HCEC 1CT (cell line): ENCODE data around the gene ULK2.
A peak's percentile ranks its signal among the peaks of the same experiment; 100 is the strongest.

Source experiments
- DNase-seq: peaks from one replicate; pipeline ENCODE4 v3.0.0-alpha.2; 2017

The ULK2 gene

GRCh38 chr17:19744922-19745757 is 122.6 kb downstream of the ULK2 start:
- peak; percentile 19 for DNase-seq

DNA sequence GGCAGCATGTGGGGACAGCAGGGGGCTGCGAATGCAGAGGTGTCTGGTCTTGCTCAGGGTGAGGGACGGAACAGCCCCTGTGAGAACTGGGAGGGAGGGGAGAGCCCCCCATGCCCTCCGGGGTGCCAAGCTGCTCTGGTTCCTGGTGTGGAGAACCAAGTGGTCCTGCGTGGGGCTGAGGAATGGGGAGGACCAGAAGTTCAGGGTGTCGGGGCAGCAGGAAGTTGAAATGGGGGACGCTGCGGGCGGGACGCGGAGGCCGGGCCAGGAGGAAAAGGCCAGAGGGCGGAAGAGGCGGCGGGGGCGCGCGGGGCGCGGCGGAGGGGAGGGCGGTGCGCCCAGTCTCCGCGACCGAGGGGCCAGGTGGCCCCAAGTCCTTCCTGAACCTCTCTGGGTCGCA is 123.2 kb downstream of the ULK2 start:
- DNase-seq = no peak

GRCh38 chr17:19743101-19744100 is 124.3 kb downstream of the ULK2 start:
- DNase-seq = no peak

DNA sequence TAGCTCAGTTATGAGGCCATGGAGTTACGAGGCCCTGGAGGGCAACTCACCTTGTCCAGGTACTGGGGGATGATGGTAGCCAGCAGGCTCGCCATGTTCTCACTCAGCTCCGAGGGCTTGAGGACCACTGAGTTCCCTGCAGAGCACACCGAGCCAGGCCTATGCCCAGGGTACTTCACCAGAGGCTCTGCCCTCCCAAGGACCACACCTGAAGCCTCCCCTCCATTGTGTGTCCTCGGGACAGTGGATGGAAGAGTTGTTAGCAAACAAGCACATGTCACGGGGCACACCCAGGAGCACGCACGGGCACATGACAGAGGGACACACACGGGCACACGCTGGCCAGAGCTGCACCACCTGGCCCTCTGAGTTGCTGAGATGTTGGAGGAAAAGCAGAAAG is 125.2 kb downstream of the ULK2 start:
- DNase-seq = no peak

DNA sequence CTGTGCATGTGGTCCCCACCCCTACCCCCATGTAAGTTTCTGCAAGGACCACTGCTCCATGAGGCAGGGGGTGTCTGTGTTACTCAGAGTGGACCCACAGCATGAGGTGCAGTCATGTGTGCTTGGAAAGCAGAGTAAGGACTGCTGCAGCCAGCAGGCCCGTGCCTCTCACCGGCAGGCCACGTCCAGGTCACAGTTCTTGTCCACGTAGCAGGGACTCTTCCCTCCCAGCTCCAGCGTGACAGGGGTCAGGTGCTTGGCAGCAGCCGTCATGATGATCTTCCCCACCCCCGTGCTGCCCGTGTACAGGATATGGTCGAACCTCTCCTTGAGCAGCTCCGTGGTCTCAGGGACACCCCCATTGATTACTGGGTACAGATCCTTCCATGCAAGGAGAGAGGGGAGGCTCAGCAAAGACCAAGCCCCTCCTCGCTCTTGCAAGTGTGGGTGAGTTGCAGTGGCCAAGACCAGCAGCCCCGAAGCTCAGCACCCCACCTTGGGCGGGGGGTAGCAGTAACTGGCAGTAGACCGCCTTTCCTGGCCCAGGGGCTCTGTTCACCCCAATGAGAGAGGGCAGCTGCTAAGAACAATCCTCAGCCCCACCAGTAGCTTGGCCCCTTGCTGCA is 125.8 kb downstream of the ULK2 start:
- no peak for DNase-seq

- no peak for DNase-seq
Measured at GRCh38 chr17:19740933-19741332, 126.8 kb downstream of the ULK2 start.

- no peak for DNase-seq
Measured at GRCh38 chr17:19739241-19740201, 128.2 kb downstream of the ULK2 start.

DNA sequence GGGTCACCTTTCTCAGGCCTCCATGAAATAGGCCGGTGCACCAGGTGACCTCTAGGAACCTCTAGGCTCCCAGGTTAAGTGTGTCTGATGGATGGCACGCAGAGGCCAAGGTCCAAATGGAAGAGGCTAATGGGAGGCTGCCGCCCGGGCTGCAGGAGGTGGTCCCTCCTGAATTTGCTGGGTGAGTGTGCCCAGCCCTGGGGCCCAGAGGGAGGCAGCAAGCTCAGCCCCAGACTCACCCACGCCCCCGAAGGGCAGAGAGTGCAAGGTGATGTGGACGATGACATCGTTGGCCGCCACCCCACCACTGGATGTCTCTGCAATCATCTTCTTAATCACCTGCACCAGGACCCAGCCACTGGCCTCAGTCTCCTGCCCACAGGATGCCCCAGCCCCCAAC is 129.0 kb downstream of the ULK2 start:
- no peak for DNase-seq

DNA sequence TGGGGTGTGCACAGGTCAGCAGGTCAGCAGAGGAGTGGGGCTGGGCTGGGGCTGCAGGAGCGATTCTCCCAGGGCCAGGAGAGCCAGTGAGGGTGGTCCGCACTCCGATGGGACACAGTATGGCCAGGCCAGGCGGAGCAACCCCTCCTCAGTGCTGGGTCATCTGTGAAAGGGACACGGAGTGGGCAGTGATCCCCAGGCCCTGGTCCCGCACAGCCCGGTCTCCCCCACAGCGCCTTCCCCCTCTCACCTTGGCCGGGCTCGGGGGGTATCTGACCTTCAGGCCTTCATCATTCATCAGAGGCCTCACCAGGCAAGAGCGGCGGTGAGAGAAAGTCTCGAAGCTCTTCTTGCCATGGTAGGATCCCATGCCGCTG is 129.7 kb downstream of the ULK2 start:
- DNase-seq = no peak

DNA sequence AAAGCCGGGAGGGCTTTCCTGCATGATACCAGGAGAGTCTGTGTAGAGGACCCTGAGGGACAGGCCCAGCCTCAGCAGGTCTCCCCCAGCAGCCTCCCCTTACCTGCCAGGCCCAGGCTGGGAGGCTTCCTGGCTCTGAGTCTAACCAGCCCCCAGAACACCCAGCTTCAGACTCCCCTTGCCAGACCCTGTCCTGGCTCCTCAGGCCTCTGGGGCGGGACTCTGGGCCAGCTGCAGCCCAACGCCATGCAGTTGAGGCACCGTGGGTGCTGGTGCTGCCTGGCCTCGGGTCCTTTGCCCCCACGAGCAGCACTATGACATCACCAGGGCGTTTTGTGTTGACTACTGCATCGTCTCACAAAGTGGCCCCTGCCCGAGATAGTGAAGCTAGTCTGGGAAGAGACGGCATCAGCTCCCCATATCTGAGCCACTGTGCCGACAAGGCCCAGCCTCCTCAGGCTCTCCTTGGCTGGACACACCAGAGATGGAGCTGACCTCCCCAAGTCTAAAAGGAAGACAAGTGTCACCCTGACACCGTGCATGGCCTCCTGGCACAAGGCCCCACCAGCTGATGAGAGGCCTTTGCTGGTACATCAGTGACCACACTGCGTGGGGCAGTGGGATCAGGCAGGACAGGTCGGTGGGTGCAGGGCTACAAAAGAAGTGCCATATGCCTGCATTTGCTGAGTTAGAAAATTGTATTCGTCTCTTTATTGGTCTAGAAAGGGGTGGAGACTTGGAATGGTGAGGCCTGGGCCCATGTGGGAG is 130.2 kb downstream of the ULK2 start:
- DNase-seq = no peak

GRCh38 chr17:19736071-19736470 is 131.7 kb downstream of the ULK2 start:
- DNase-seq = no peak

GRCh38 chr17:19733953-19734526 is 133.7 kb downstream of the ULK2 start:
- no peak for DNase-seq

DNA sequence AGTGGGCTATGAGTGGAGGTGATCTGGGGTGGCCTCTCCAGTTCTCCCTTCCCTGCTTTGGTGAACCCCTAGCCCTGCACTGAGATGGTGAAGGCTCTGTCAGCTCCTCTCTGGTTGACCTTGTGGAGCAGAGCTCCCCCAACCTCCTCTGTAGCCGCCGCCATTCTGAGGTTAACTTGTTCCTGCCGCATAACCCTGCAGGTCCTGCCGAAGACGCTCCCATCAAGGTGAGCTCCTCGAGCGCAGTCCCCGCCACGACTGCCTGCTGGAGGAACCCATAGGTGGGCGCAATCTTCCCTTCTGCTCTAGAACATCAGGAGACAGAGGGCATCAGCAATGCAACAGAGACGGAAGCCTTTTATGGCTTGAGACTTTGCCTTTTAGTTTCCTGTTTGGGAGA is 136.1 kb downstream of the ULK2 start:
- DNase-seq = no peak

GRCh38 chr17:19730843-19731242 is 136.9 kb downstream of the ULK2 start:
- no peak for DNase-seq

DNA sequence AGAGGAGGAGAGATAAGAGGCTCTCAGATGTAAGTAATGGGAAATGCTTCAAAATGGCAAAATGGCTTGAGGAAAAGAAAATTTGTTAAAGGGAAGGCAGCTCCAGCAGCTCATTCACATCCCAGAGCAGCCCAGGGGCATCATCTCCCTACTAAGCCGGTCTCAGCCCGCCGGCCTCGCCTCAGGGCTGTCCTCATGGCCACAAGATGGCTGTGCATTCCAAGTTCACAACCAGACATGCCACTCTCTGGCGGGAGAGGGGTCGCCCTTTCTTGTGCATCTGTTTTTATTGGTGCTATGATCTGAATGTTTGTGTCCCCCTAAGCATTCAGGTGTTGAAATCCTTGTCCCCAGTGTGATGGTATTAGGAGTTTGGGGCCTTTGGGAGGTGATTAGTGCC is 137.8 kb downstream of the ULK2 start:
- no peak for DNase-seq

- peak; percentile 34 for DNase-seq
Measured at GRCh38 chr17:19728084-19728495, 139.6 kb downstream of the ULK2 start.

DNA sequence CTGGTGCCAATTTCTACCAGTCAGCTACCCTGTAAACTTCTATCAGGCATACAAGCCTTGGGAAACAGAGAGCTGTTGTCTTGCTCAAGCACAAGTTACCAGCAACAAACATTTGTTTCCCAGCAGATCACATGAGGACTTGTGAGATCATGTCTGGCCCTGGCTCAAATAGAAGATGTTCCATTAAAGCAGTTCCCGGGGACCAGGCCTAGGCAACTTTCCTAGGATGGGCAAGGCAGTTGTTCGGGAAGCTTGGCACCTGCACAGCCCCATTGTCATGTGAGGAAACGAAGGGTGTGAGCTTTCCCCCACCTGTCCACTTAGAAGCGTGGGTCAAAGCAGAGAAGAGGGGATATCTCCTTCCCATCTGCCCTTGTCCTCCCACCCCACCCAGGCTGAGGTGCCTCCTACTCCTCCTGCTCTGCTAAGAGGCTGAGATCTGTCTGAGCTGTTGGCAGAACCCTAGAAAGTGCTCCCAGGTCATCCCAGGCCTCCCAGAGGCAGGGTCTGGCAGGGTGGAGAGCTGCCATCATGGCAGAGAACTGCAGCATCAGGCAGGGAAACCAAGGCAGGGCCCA is 140.1 kb downstream of the ULK2 start:
- DNase-seq = peak; percentile 42

- DNase-seq = no peak
Measured at GRCh38 chr17:19726631-19727376, 140.9 kb downstream of the ULK2 start.

DNA sequence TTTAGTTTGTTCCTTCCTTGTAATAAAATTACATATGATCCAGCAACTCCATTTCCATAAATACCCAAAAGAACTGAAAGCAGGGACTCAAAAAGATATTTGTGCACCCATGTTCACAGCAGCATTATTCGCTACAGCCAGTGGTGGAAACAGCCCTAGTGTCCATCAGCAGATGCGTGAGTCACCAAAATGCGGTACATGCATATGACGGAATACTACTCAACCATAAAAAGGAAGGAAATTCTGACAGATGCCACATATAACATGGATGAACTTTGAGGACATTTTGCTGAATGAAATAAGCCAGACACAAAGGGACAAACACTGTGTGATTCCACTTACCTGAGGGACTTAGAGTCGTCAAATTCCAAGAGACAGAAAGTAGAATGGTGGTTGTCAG is 142.2 kb downstream of the ULK2 start:
- DNase-seq = no peak
